K562 (cell line): ENCODE data around the gene ANKRD13D. TPM values are rescaled to one million over a fixed set of nuclear protein-coding genes. Genes with fewer than 3 reads are reported as not detected.
A peak's percentile ranks its signal among the peaks of the same experiment; 100 is the strongest.

Source experiments
- ATAC-seq: fragments of 200-7000 bp; cut with Tn5 transposase; 3 replicates; pipeline ENCODE4 v1.9.1; 2020; ENCODE audit warnings: moderate library complexity
- BruUV-seq: library from RNA; stranded (reverse); fragments of 400-500 nt; replicated peaks from 2 replicates; lab custom pipeline; 2021; lab: Mats Ljungman, UMichigan
- CTCF ChIA-PET: fragments of 300-600 bp; formaldehyde crosslinking; extraction: SDS; loops from one replicate; lab custom pipeline; 2021; ENCODE audit warnings: low intra/inter-chr PET ratio; lab: Yijun Ruan, JAX
- POLR2A ChIA-PET: fragments of 300-600, 350-650 bp; sonication (Branson Sonifier 250); formaldehyde crosslinking; extraction: SDS; loops from one replicate; lab custom pipeline; 2021; ENCODE audit warnings: antibody characterized with exemption, inconsistent platforms; lab: Yijun Ruan, JAX
- DNase-seq, 4 experiments: peaks; one replicate each; pipeline versions ENCODE4 v3.0.0 to v3.0.0-alpha.2; 2011 to 2018; ENCODE audit warnings: low spot score in 3 of 4, mixed read lengths in 3 of 4; ENCODE audit errors: extremely low read depth in 1 of 4
- FAIRE-seq: peaks from 2 replicates; lab custom pipeline; 2011; peaks lifted over from hg19 to GRCh38; lab: Jason Lieb, UNC
- H2AFZ ChIP-seq: 2 replicates; pipeline ENCODE4 v1.6.0; 2011; ENCODE audit warnings: low read depth, low read length, control low read depth, inconsistent platforms
- H3K27ac ChIP-seq: fragments of 200-600 bp; 3 replicates; pipeline ENCODE4 v1.8.0; 2011; ENCODE audit warnings: low read depth, mild to moderate bottlenecking, control low read depth, inconsistent platforms, low read length, moderate library complexity, mixed read lengths; ENCODE audit errors: extremely low read depth
- H3K27me3 ChIP-seq, 2 experiments: fragments of 300-600 bp in 1 of 2; 2 replicates in 1 of 2; 3 replicates in 1 of 2; pipeline versions ENCODE4 v1.6.0 to v1.8.0; 2011; ENCODE audit warnings: inconsistent platforms in 2 of 2, low read length in 2 of 2, mild to moderate bottlenecking in 1 of 2, mixed read lengths in 1 of 2, moderate library complexity in 1 of 2; ENCODE audit not compliant: control insufficient read depth in 2 of 2, insufficient read depth in 2 of 2
- H3K36me3 ChIP-seq: fragments of 300-600 bp; 3 replicates; pipeline ENCODE4 v1.8.0; 2011; ENCODE audit warnings: mild to moderate bottlenecking, low read length, inconsistent platforms; ENCODE audit not compliant: control insufficient read depth, insufficient read depth
- H3K4me1 ChIP-seq, 2 experiments: fragments of 200-600 bp in 1 of 2; replicated peaks in 1 of 2; 2 replicates in 1 of 2; 3 replicates in 1 of 2; pipeline versions ENCODE4 v1.5.1 to v1.8.0; 2011; ENCODE audit warnings: inconsistent platforms in 2 of 2, low read length in 2 of 2, mild to moderate bottlenecking in 1 of 2, mixed read lengths in 1 of 2, moderate library complexity in 1 of 2; ENCODE audit not compliant: control insufficient read depth in 2 of 2, insufficient read depth in 2 of 2
- H3K4me2 ChIP-seq: 2 replicates; pipeline ENCODE4 v1.6.1; 2011; ENCODE audit warnings: low read length, control low read depth, inconsistent platforms, mixed read lengths; ENCODE audit not compliant: insufficient read depth
- H3K4me3 ChIP-seq: fragments of 200-600 bp; sonication (generic), shearing (Covaris generic); 2 replicates; pipeline ENCODE4 v1.5.1; 2016; ENCODE audit warnings: control low read depth, inconsistent platforms
- H3K79me2 ChIP-seq: fragments of 200-600 bp; 3 replicates; pipeline ENCODE4 v1.8.0; 2011; ENCODE audit warnings: low read length, inconsistent platforms; ENCODE audit not compliant: control insufficient read depth, insufficient read depth
- H3K9ac ChIP-seq, 2 experiments: 2 replicates each; pipeline versions ENCODE4 v1.6.0 to v1.6.1; 2011; ENCODE audit warnings: low read depth in 2 of 2, low read length in 2 of 2, control low read depth in 1 of 2, inconsistent platforms in 1 of 2, mild to moderate bottlenecking in 1 of 2, mixed read lengths in 1 of 2; ENCODE audit not compliant: insufficient read depth in 1 of 2
- H3K9me1 ChIP-seq: one replicate; pipeline ENCODE4 v1.6.0; 2011; ENCODE audit warnings: inconsistent platforms, mild to moderate bottlenecking, low read length, moderate library complexity; ENCODE audit not compliant: control insufficient read depth, insufficient read depth
- H3K9me3 ChIP-seq: replicated peaks from 2 replicates; pipeline ENCODE4 v1.5.1; 2011; ENCODE audit warnings: low read depth, low read length, inconsistent platforms; ENCODE audit not compliant: control insufficient read depth, insufficient read depth
- H4K20me1 ChIP-seq: replicated peaks from 2 replicates; pipeline ENCODE4 v1.6.1; 2011; ENCODE audit warnings: low read length, inconsistent platforms, mixed read lengths; ENCODE audit not compliant: control insufficient read depth, insufficient read depth
- NR2C2 ChIP-seq, 2 experiments: fragments of 200-800 bp in 1 of 2; sonication (Bioruptor generic) in 1 of 2; sonication (generic) in 1 of 2; formaldehyde crosslinking in 1 of 2; IDR thresholded peaks; 2 replicates each; pipeline versions ENCODE4 v1.6.1 to v1.8.0; 2016 to 2022; ENCODE audit warnings: mild to moderate bottlenecking in 1 of 2, missing compliant biosample characterization in 1 of 2, missing genetic modification characterization in 1 of 2, missing genetic modification reagents in 1 of 2
- RBFOX2 ChIP-seq: fragments of 200-400 bp; formaldehyde crosslinking; IDR thresholded peaks from 2 replicates; pipeline ENCODE4 v1.6.1; 2017; ENCODE audit warnings: low read depth, mild to moderate bottlenecking, low read length, moderate library complexity
- WGBS: fragments of 100-300 bp; shearing (Covaris generic); methylation state at CpG from one replicate; pipeline ENCODE4 v1.1.6; 2016; ENCODE audit warnings: low coverage, mixed read lengths; ENCODE audit not compliant: insufficient coverage; ENCODE audit errors: missing lambda C conversion rate; 5-methylcytosine and 5-hydroxymethylcytosine counted together
- in situ Hi-C: fragments of 300-500 bp; cut with MboI; formaldehyde crosslinking; loops from 4 replicates; pipeline ENCODE4 v1.15.0; 2018; ENCODE audit warnings: inconsistent platforms, mixed read lengths
- intact Hi-C: fragments of 100-400 bp; cut with micrococcal nuclease; formaldehyde crosslinking; loops from 2 replicates; pipeline ENCODE4 v1.14.2; 2022
- polyA plus RNA-seq, 8 experiments: library from polyadenylated mRNA; depleted of rRNA in 4 of 8; stranded (reverse) in 5 of 8; unstranded in 3 of 8; fragments of >200 nt; fragmentation: Nextera tagmentation in 2 of 8; fragmentation: Illumina TruSeq in 1 of 8; extraction: Ambion mirVana in 2 of 8; extraction: Trizol in 1 of 8; gene quantifications; 2 replicates each; pipeline versions ENCODE4 v1.2.1 to v1.2.3, GENCODE V29; 2011 to 2014; ENCODE audit warnings: inconsistent platforms in 1 of 8, missing spikeins in 1 of 8
- total RNA-seq, 7 experiments: library from RNA; depleted of rRNA in 6 of 7; stranded (reverse); fragments of >200 nt in 6 of 7; fragmentation: Illumina TruSeq in 2 of 7; extraction: Trizol in 2 of 7; gene quantifications; 2 replicates each; pipeline versions ENCODE4 v1.2.1 to v1.2.3, GENCODE V29; 2011 to 2021; ENCODE audit warnings: low replicate concordance in 1 of 7

ANKRD13D gene
- total and polyA plus RNA-seq, 9 of the 15 experiments (the other 6 are each of a cell fraction or from before 2014, with no cell fraction given), result 0.94 to 40.9 (median 22.4) TPM

GRCh38 chr11:67270256-67271204 is 18.6 kb upstream of the ANKRD13D start:
- BruUV-seq, result TSS peak; percentile 5
- peak; percentile 5; the same call in 1 of the 2 replicates for TF ChIP-seq RBFOX2
- no peak for TF ChIP-seq NR2C2 (CRISPR knock-in tag; IDR thresholded peaks at IDR 0.05)
- TF ChIP-seq NR2C2 (tag; IDR thresholded peaks at IDR 0.05), result no peak
- Histone ChIP-seq H3K36me3 (peaks cover 72% of the 10 kb centered on the region; the same call in 2 of the 3 replicates), H3K4me1 (peaks cover 34 to 85% of the 10 kb centered on the region in 2 experiments), H2AFZ (no peak overlapping the region), H3K9me1 (peaks cover 7% of the 10 kb centered on the region), H4K20me1 (peaks cover 20% of the 10 kb centered on the region; the same call in 1 of the 2 replicates), H3K4me3 (no peak overlapping the region), H3K9me3 (no peaks in the 10 kb centered on the region), H3K9ac (peak overlapping the region in 1 of 2 experiments; percentile 70; a peak in 2 of 4 replicates), H3K27me3 (no peaks in the 10 kb centered on the region), H3K79me2 (peaks cover 91% of the 10 kb centered on the region), H3K4me2 (0 out of 2 replicates have a peak overlapping the region, but pooled peaks have one; percentile 25), H3K27ac (peak overlapping the region; percentile 22; the same call in 2 of the 3 replicates)
- ChIA-PET POLR2A (interaction anchor here (0.6 to 1.6 kb wide), 5 partner anchors 8 to 245 kb away, joined by 3 to 5 read pairs (median 4); no protein-coding TSS in a partner anchor), CTCF (no interaction called here)
- in situ Hi-C loops (no loop called here), intact Hi-C loops (no loop called here)
- DNase-seq (no peak), FAIRE-seq (no peak), ATAC-seq (no peak)
- 65% methylated on average over 22 of the region's 28 CpGs for WGBS
